NCI-H226 (cell line): Measurements from ENCODE around the gene TMEM143.

Experiments used
- DNase-seq: peaks from one replicate; pipeline ENCODE4 v3.0.0-alpha.2; 2015

TMEM143 gene

DNA sequence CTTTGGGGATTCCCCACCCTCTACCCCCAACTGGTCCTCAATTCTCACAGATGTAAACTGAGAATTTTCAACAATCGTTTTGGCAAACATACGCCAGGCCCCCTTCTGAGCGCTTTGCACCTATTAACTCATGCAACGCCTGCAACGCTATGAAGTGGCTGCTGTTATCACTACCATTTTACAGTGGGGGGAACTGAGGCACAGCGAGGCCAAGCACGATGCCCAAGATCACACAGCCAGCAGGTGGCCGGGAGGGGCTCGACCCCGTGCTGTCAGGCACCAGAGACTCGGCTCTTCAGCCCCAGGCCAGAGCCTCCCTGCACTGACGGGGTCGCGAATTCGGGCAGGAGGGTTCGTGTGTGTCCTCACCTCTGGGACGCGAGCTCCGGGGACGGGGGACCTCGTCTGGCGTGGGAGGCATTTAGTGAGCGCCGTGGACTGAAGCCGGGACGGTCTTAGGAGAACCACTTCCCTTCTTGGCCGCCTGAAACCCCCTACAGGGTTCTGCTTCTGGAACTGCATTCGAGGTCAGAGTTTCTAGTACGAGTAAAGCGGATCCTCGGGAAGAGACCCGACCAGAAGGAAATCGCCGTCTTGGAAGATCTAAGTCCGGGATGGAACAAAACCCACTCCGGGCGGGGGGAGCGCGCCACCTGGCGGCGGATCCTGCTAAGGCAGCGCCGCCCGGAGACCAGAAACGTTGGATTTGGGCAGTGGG, 72.8 kb downstream of the TMEM143 start:
- DNase-seq = peak; percentile 62

DNA sequence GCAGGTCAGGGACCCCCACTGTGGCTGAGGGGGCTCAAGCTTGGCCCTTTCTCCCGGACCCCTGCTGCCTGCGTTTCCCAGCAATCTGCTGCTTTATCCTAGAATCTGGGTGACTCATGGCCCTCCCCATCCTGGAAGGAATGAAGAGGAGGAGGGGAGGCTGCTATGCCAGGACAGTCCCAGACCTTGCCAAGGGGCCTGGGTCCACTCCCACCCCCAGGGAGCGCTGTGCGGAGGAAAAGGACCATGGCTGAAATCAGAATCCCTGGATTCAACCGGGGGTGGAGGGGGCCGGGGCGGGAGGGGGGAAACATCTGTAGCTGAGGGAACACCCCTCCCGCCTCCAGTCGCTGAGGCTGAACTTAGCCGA, 73.4 kb downstream of the TMEM143 start:
- DNase-seq = peak; percentile 66

DNA sequence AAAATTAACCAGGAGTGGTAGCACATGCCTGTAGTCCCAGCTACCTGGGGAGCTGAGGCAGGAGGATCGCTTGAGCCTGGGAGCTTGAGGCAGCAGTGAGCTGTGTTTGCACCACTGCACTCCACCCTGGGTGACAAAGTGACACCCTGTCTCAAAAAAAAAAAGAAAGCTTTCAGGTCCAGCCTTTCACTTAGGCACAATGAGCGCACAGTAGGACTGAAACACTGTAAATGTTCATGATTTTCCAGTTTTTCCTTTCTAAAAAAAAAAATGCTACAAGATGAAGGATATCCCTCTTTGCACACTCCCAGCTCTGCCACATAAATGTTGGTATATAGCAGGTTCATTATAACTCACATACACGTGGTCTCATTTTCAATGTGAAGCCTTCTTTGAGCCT, 76.0 kb downstream of the TMEM143 start:
- DNase-seq = no peak

GRCh38 chr19:48284896-48285295, 78.8 kb downstream of the TMEM143 start:
- no peak for DNase-seq

GRCh38 chr19:48283908-48284307, 79.8 kb downstream of the TMEM143 start:
- DNase-seq = peak; percentile 97
